ENCODE measurements around the gene NLRX1.
"Not testable (repeated sequence)": the region's sequence is repeated elsewhere in the genome, so short reads cannot be mapped to it uniquely, and the experiment has no call there.

The NLRX1 gene, protein sequence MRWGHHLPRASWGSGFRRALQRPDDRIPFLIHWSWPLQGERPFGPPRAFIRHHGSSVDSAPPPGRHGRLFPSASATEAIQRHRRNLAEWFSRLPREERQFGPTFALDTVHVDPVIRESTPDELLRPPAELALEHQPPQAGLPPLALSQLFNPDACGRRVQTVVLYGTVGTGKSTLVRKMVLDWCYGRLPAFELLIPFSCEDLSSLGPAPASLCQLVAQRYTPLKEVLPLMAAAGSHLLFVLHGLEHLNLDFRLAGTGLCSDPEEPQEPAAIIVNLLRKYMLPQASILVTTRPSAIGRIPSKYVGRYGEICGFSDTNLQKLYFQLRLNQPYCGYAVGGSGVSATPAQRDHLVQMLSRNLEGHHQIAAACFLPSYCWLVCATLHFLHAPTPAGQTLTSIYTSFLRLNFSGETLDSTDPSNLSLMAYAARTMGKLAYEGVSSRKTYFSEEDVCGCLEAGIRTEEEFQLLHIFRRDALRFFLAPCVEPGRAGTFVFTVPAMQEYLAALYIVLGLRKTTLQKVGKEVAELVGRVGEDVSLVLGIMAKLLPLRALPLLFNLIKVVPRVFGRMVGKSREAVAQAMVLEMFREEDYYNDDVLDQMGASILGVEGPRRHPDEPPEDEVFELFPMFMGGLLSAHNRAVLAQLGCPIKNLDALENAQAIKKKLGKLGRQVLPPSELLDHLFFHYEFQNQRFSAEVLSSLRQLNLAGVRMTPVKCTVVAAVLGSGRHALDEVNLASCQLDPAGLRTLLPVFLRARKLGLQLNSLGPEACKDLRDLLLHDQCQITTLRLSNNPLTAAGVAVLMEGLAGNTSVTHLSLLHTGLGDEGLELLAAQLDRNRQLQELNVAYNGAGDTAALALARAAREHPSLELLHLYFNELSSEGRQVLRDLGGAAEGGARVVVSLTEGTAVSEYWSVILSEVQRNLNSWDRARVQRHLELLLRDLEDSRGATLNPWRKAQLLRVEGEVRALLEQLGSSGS

DNA sequence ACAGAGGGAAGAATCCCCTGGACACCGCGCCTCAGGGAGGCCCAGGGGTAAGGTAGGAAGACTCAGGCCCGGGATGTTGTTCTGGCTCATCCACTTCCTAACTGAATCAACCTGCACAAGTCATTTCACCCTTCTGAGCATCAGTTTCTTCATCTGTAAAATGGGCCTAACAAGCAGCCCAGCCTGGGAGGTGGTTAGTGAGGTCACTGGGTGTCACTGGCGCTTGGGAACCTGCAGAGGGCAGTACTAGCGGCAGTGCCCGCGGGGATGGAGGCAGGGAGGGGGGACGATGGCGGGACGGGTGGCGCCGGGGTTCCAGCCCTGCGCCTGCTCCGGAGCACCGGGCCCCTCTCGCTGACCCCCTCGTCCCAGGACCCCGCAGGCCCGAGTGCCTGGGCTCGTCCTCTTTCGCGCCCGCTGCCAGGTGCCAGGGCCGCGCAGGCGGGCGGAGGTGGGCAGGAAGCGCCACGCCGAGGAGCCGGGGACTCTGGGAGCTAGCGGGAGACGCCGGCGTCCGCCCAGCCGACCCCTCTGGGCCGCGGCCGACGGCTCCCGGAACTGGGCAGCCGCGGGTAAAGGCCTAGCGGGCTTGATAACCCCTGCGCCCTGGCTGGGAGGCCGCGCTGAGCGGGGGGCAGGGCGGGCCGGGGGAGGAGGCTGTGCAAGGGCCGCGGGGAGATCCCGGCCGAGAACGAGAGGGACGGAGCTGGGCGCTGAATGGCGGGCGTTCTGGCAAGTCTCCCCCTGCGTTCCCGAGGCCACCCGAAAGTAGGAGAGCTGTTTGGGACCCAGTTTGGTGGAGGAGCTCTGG lies at the start of gene NLRX1:
NLRX1 (plus strand) TSS at position 255 of the 811 bp plus-strand sequence. CDS start 2,679 bp downstream, outside the sequence.
- peak; percentile 80 for DNase-seq

DNA sequence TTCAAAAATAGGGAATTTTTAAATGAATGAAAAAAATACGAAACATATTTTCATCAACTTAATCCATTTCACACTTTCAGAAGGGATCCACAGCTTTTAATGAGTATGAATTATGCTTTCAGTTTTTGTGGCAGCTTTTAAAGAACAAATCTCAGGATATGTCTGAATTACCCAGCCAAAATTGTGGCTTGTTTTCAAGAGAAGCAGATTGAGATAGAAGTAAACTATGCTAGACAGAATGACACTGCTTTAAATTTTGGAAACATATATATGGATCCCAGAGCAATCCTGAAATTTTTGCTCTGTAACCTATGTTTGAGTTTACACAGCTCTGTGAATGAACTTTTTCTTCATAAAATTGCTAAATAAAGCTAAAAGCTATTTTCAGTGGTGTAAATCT lies 49.6 kb upstream of the NLRX1 start:
- DNase-seq: no peak

DNA sequence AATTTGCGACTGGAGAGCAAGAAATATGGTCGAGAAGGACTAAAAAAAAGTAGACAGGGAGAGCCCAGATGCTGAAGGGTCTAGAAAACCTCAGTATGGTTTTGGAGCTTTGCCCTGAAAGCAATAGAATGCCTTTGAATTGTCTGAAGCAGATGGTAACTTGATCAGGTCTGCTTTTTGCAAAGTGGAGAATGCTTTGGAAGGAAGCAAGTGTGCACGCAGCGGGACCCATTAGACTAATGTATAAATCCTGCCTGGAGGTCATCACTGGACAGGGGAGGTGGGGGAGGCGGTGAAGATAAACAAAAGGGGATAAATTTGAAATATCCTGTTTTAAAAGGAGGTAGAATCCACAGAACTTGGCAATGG lies 47.9 kb upstream of the NLRX1 start:
- no peak for DNase-seq

GRCh38 chr11:119121008-119121810 lies 47.3 kb upstream of the NLRX1 start, which contains the start of gene HINFP:
Gene HINFP (plus strand): TSS chr11:119121580. CDS start chr11:119126945, 5,365 bp downstream.
- DNase-seq: peak; percentile 90

DNA sequence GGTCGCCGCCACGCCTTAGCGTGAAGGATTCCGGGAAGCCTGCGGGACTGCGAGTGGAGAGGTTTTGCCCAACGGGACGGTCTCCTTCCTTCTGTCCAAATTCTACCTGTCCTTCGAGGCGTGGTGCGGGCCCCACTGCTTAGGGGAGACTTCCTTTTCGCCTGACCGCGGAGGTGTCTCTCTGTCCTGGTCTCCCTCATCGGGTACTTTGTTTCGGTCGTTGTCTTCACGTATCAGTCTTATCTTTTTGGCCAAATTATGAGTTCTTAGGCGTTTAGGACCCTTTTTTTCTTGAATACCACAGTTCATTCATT lies 46.8 kb upstream of the NLRX1 start:
- no peak for DNase-seq

- no peak for DNase-seq
Measured at GRCh38 chr11:119125821-119126220, 42.7 kb upstream of the NLRX1 start.

DNA sequence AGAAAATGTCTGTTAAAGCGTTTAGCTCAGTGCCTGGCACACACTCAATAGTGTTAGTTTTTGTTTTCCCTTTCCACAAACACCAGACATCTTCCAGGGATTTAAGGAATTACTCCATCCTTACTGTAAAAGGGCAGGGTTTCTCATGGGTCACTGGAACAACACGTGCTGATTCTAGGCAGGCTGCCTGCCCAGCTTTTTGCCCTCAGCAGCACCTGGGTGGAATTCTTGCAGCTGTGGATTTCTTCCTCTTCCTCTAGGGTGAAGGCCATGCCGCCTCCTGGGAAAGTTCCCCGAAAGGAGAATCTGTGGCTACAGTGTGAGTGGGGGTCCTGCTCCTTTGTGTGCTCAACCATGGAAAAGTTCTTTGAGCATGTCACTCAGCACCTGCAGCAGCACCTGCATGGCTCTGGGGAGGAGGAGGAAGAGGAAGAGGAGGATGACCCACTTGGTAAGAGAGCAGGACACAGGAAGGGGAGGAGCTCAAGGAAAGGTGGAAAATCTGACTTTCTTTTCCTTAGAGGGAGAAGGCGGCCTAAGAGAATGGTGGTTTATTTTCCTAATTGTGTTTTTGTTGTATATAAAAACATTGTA lies 41.8 kb upstream of the NLRX1 start:
- DNase-seq: no peak

DNA sequence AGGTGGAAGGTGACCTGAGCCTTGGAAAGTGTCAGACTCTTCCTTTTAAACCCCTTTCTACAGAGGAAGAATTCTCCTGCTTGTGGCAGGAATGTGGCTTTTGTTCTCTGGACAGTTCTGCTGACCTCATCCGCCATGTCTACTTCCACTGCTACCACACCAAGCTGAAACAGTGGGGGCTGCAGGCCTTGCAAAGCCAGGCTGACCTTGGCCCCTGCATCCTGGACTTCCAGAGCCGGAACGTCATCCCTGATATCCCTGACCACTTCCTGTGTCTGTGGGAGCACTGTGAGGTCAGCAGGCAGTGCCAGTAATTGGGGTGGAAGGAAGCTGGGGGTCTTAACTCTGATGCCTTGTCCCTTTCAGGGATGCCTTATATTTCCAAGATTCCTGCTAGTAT lies 37.9 kb upstream of the NLRX1 start:
- no peak for DNase-seq

GRCh38 chr11:119134389-119134978 lies 34.0 kb upstream of the NLRX1 start:
- no peak for DNase-seq

GRCh38 chr11:119139276-119139675 lies 29.2 kb upstream of the NLRX1 start:
- DNase-seq: not testable (repeated sequence)

GRCh38 chr11:119144825-119145486 lies 23.6 kb upstream of the NLRX1 start:
- no peak for DNase-seq

- no peak for DNase-seq
Measured at GRCh38 chr11:119145551-119145950, 23.0 kb upstream of the NLRX1 start.

DNA sequence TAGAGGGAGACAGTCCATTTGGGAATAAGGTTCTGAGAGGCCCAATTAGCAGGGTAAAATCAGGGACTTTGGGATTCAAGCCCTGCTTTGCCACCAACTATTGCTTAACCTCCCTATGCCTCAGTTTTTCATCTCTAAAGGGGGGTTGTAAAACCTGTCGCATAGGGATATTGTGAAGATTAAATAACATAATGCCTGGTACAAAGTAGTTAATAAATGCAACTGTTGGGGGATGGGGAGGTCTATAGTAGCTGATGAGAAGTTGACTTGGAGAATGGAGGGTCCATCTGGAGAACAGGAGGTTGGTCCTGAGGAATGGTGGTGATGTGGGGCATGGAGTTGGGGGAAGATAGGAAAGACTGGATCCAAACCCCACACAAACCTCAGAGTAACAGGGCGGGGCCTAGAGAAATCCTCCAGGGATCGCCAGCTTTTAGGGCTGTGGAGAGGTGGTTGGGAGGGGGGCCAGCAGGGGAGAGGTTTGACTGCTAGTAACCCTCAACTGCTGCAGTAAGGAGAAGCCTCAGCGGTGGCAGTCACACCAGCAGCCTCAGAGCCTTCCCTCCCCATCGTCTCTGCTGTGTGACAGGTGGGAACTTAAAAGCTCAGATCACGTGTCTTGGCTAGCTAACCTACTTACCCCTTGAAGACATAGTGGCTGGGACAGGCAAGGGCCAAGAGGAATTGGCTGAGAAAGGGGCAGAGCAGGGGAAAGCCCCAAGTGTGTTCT lies 20.8 kb upstream of the NLRX1 start:
- DNase-seq: no peak

- no peak for DNase-seq
Measured at GRCh38 chr11:119148720-119149017, 19.9 kb upstream of the NLRX1 start.

DNA sequence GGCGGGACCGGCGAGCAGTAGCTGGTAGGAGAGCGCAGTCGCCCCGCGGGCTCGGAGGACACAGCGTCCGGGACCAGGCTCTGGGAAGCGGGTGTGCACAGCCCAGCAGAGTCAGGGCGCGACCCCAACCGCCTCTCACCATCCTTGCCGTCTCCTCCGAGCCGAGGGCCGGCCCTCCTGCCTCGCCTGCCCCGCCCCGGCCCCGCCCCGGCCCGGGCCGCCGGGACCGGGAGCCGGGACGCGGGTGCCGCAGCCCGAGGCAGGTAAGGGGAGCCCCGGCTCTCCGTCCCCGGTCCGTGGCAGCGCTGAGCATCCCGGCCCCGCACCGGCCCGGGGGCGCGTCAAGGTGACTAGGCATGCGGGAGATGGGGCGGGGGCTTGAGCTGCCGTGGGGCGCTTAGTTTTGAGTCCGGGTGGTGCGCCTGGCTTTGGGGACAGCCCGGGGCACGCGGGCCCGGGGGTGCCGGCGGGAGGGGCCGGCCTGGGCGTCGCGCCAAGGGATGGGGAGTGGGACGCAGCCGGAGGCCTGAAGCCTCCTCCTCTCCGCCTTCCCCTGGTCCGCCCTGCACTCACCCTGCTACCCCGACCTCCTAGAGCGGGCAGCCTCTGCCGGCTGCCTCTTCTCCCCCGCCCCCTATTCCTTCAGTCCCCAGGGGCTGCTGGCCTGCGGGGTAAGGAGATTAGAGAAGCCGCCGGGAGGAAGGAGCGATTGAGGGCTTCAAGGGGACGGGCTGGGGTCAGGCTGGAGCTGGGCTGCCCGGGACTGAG lies 19.3 kb upstream of the NLRX1 start, which contains the start of gene ABCG4:
ABCG4 (plus strand) TSS at position 35 of the 768 bp plus-strand sequence. CDS start 914 bp downstream, outside the sequence.
- no peak for DNase-seq

GRCh38 chr11:119149786-119150275 lies 18.7 kb upstream of the NLRX1 start:
- no peak for DNase-seq

GRCh38 chr11:119152043-119152442 lies 16.5 kb upstream of the NLRX1 start:
- DNase-seq: no peak

- DNase-seq: no peak
Measured at GRCh38 chr11:119152604-119153003, 15.9 kb upstream of the NLRX1 start.

Measured in NCI-H2029 treated with DMSO at 0.1 percent for 48 hours (cell line).